ENCODE measurements around the gene PALD1. TPM values are rescaled to one million over a fixed set of nuclear protein-coding genes. Genes with fewer than 3 reads are reported as not detected.

PALD1 gene
- total RNA-seq, 2 donors from 2014 or later: 4.4 to 8.3 TPM

DNA sequence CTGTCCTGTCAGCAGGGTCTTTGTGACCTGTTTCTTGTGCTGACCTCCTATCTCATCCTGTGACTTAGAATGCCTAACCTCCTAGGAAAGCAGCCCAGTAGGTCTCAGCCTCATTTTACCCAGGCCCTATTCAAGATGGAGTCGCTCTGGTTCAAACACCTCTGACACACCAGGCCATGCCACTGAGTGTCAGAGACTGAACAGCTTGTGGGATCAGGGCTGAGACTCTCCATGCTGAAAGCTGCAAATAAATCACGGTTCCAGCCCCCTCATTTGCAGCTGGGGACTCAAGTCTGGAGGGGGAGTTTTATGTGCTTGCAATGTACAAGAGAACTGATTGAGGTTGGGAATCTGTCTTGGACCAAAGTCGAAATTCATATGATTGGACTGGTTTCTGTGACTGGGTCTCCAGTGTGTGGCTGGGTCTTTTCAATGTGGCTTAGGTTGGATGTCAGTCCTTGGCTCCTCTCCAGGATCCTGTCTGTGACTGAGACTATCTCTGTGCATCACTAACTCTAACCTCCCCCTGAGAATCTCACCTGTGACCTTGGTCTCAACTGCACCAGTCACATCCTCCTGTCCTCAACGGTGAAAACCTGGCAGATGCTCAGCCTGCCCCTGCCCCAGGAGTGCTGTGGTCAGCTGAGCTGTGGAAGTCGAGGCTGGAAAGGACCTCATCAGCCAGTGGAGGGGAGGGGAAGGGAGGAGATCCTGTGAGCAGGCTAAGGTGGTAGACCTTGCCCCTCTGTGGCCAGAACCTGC, 112.3 kb downstream of the PALD1 start:
- intact Hi-C loops (cut with DNase I): no loop called here
- DNase-seq (no peak), ATAC-seq (no peak)

DNA sequence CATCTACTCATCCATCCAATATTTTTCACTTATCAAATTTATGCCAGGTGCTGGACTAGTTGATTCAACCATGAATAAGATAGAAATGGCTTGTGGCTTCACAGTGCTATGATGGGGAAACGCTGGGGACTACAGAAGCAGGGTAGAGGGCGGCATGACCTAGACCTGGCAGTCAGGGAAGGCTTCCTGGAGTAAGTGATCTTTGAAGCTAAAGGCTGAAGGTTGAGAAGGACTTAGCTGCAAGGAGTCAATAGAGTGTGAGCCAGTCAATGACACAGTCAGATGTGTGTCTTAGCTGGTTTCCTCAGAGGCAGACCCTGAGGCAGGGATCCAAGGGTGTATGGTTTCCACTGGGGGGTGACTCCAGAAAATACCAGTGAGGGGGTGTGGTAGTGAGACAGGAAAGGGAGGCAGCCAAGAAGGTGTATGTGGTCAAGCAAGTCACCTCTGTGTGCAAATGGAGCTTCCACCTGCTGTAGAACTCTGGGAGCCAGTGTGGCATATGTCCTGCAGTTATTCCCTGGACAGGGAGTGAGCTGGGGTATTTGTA, 113.7 kb downstream of the PALD1 start:
- intact Hi-C loops (cut with DNase I): no loop called here
- ATAC-seq (no peak), DNase-seq (no peak)

GRCh38 chr10:70592746-70593512, 114.4 kb downstream of the PALD1 start:
- no peak for ATAC-seq
- intact Hi-C loops (cut with DNase I): no loop called here

GRCh38 chr10:70593513-70593890, 114.9 kb downstream of the PALD1 start:
- ATAC-seq: no peak
- no peak for DNase-seq
- intact Hi-C loops (cut with DNase I): no loop called here

More at GRCh38 chr10:70592746-70593512, 114.4 kb downstream of the PALD1 start:
- DNase-seq: no peak

DNA sequence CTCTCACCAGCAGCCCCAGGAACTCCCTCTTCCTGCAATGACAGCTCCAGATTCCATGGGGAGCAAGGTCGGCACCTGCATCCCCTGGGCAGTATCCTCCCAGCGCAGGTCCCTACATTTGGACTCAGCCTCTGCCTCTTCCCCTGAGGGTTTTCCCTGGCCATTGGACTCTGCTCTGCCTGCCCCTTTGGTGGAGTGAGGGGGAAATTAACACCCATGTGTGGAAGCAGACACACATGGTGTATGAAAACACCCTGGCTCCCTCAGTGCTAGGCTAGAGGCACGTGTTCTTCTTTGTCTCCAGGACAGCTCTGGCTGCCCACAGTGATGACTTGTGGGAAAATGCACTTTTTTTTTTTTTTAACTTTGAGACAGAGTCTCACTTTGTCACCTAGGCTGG, 115.6 kb downstream of the PALD1 start:
- DNase-seq (no peak), ATAC-seq (no peak)
- intact Hi-C loops (cut with DNase I): no loop called here

GRCh38 chr10:70595566-70596016, 117.0 kb downstream of the PALD1 start:
- intact Hi-C loops (cut with DNase I): no loop called here
- no peak for DNase-seq
- ATAC-seq: no peak

GRCh38 chr10:70596110-70596798, 117.7 kb downstream of the PALD1 start:
- no peak for DNase-seq
- no peak for ATAC-seq
- intact Hi-C loops (cut with DNase I): no loop called here

GRCh38 chr10:70596860-70597809, 118.6 kb downstream of the PALD1 start:
- no peak for ATAC-seq
- intact Hi-C loops (cut with DNase I): no loop called here
- DNase-seq: no peak

DNA sequence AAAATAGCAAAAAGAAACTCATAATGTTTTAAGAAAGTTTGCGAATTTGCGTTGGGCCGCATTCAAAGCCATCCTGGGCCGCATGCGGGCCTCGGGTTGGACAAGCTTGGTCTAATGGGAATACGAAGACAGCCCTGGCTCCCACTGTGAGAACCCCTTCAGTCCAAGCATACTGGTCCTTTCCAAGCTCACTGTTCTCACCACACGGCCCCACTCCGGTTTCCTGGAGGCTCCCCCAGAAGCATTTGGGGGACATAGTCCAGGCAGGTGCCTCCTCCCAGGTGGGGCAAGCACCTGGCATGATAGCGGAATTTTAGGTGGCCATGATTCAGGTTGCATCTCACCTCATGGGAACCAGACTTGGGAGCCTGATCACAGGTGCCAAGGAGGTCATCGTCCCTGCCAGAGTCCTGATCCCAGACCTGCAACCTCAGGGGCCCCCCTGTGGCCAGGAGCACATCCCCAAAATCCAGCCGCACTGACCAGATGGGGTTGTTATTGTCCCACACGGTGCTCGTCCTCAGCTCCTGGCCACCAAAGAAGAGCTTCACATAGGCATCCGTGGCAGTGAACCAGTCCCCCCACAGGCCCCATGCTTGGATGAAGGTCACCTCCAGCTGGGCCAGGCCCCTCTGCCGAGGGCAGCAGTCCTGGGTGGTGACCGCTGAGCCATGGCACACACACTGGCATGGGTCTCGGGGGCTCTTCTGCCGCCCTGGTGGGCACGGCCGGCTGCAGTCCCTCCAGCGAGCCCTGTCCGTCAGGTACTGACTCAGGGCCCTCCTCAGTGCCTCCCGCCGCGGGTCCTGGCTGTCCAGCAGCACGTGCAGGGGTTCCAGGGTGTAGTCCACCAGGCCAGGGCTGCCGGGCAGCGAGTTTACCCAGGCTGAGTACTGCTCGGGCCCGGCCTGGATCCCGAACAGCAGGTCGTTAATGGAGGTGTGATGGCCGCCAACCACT, 119.6 kb downstream of the PALD1 start:
- no peak for ATAC-seq
- intact Hi-C loops (cut with DNase I): no loop called here
- no peak for DNase-seq

DNA sequence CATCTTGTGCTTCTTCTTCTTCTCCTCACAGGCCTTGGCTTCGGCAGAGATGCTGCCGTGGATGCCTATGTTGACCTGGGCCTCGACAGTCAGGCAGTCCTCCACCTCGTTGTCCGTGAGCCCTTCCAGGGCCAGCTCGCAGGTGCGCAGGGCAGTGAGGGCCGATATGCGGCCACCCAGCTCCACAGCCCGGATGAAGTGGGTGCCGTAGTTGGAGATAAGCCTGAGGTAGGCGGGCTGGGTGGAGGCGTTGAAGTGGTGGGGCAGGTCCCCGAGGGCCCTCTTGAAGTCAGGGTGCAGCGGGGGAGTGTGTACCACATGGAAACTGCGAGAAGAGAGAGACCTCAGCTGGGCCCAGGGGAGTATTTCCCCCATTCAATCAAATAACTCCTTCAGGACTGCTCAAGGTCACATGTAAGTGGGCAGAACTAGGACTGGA, 120.3 kb downstream of the PALD1 start:
- no peak for ATAC-seq

DNA sequence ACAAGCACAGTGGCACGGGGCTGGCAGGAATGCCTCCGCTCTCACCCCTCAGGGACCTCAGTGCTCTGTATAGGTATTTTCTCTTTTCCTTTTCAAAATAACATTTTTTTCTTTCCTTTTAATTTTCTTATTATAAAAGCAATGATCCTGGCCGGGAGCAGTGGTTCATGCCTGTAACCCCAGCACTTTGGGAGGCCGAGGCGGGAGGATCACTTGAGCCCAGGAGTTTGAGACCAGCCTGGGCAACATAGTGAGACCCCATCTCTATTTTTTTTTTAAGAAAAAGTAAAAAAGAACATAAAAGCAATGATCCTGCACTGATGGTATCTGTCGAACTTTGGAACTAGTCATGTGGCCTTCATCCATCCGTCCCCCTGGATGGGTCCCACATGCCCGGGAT, 120.8 kb downstream of the PALD1 start:
- no peak for ATAC-seq
- DNase-seq: no peak
- intact Hi-C loops (cut with DNase I): no loop called here

More for the DNA sequence above, 120.3 kb downstream of the PALD1 start:
- DNase-seq: no peak
- intact Hi-C loops (cut with DNase I): no loop called here

GRCh38 chr10:70599791-70600190, 121.2 kb downstream of the PALD1 start:
- DNase-seq: no peak
- no peak for ATAC-seq
- intact Hi-C loops (cut with DNase I): no loop called here

DNA sequence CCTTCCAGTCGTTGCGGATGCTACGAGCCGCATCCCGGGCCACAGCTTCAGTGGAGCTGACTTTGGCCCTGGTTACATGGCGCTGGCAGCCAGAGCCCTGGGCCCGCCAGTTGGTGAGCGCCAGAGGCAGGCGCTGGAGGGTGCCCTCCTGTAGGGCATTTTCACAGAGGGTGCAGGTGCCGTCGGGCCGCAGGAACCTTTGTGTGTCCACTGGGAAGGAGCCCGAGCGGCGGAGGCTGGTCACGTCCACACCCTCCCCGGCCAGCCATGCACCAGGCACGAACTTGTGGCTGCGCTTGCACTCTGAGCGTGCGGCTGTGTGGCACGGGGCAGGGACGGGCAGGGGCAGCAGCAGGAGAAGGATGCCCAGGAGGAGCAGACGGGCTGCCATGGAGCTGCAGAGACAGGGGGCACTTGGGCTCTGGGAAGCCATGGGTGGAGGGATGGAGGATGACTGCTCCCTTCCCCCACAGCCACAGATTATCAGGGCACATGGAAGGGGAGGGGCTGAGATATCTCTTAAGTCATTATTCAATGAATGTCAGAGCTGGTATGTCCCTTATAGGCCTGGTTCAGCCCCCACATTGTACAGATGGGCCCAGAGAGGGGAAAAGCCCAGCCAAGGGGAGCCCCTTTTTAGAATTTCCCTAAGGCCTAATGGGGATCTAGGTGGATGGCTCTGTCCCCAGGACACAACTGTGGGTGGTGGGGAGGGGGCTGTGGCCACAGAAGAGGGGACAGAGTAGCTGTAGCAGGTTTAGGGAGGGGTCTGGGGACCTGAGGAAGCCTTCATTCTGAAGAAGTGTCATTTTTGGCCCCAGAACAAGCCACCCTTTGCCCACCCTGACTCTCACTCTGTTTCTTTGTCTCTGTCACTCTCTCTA, 122.2 kb downstream of the PALD1 start:
- ATAC-seq (no peak), DNase-seq (no peak)
- intact Hi-C loops (cut with DNase I): no loop called here

GRCh38 chr10:70601746-70602145, 123.2 kb downstream of the PALD1 start:
- ATAC-seq: no peak

DNA sequence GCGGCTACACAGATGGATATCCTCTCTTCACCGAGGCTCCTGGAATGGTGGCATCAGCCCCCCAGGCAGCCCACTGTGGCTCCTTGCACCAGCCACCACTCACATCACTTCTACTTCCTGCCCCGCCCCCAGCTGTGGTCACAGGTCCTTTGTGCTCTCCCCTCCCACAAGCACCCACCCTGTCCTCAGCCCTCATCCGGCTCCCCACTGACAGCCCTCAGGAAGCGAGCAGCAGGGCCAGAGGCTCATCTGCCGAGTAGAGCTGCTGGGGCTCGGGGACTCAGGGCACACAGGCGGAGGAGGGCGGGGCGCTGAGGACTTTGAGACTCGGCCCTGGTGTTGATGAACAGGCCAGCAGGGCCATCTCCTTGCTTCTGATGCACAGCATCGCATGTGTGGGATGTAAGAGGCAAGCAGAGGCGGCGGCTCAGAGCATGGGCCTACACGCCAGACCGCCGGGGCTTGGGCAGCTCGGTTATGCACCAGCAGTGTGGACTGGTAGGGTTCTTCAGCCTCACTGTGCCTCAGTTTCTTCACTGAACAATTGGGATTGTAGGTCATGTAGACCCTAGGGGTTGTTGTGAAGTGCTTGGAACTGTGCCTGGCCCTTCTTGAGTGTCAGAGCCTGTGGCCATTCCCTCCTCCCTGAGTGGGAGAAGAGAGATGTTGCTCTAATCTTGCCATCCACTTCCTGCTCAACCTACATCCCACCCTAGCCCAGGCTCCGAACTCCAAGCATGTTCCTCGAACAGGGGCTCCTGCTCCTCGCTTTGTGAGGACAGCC, 124.3 kb downstream of the PALD1 start, which contains the start of gene PRF1:
Gene PRF1, minus strand, starts transcription at position 77 of the 784 bp plus-strand sequence. CDS start 1,839 bp downstream, outside the sequence.
- DNase-seq (no peak), ATAC-seq (peak; percentile 59 to 83)
- intact Hi-C loops (cut with DNase I): no loop called here

More at GRCh38 chr10:70601746-70602145, 123.2 kb downstream of the PALD1 start:
- intact Hi-C loops (cut with DNase I): no loop called here
- no peak for DNase-seq

DNA sequence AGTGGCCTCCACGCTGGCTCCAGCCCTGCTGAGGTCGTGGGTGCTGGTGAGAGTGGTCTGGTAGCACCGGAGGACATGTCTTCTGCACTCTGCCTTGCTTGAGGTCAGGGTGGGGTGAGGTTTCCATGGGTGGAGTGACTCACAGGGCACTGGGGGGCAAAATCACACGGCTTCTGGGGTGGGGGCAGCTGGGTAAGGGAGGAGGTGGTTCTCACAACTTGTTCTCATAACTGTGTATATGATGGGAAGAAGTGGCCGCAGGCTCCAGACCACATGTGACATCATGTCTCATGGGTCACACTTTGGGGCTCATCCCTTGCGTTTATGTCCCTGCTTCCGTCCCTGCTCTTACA, 124.9 kb downstream of the PALD1 start:
- peak; percentile 16 to 46 for ATAC-seq
- DNase-seq: no peak
- intact Hi-C loops (cut with DNase I): no loop called here

Data from left cardiac atrium (tissue), 4 donors.